D721Med (cell line): ENCODE measurements around the gene LRRC72.

Experiments used
- DNase-seq: peaks from one replicate; pipeline ENCODE4 v3.0.0; 2011; ENCODE audit warnings: low spot score; ENCODE audit not compliant: insufficient read length
- FAIRE-seq: peaks from 2 replicates; lab custom pipeline; 2011; peaks lifted over from hg19 to GRCh38; lab: Jason Lieb, UNC
- CTCF ChIP-seq: IDR thresholded peaks from 2 replicates; pipeline ENCODE4 v1.5.1; 2012; ENCODE audit warnings: mild to moderate bottlenecking, control low read depth; ENCODE audit not compliant: insufficient read depth; ENCODE audit errors: missing control alignments

The LRRC72 gene

GRCh38 chr7:16571941-16572340 is 45.3 kb downstream of the LRRC72 start:
- TF ChIP-seq CTCF, result no peak
- FAIRE-seq (no peak), DNase-seq (no peak)

- no peak for FAIRE-seq
- no peak for DNase-seq
- no peak for TF ChIP-seq CTCF
Measured at GRCh38 chr7:16579216-16579615, 52.6 kb downstream of the LRRC72 start.

GRCh38 chr7:16581286-16581685 is 54.7 kb downstream of the LRRC72 start:
- FAIRE-seq (no peak), DNase-seq (no peak)
- TF ChIP-seq CTCF, result no peak

- no peak for DNase-seq
- TF ChIP-seq CTCF, result no peak
- FAIRE-seq, result no peak
Measured at GRCh38 chr7:16583834-16584233, 57.2 kb downstream of the LRRC72 start.

GRCh38 chr7:16585540-16585939 is 58.9 kb downstream of the LRRC72 start:
- no peak for FAIRE-seq
- no peak for TF ChIP-seq CTCF

GRCh38 chr7:16586081-16586874 is 59.7 kb downstream of the LRRC72 start:
- DNase-seq (no peak), FAIRE-seq (no peak)
- no peak for TF ChIP-seq CTCF

More at GRCh38 chr7:16585540-16585939, 58.9 kb downstream of the LRRC72 start:
- DNase-seq, result no peak

GRCh38 chr7:16587129-16587528 is 60.5 kb downstream of the LRRC72 start:
- FAIRE-seq (no peak), DNase-seq (no peak)
- TF ChIP-seq CTCF, result no peak
